Breast epithelium (tissue), 4 donors: ENCODE results near the gene SRGAP3. TPM values are rescaled to one million over a fixed set of nuclear protein-coding genes. Genes with fewer than 3 reads are reported as not detected.
A peak's percentile ranks its signal among the peaks of the same experiment; 100 is the strongest.

Experiments
- DNase-seq, 2 donors: peaks; one replicate each; pipeline ENCODE4 v3.0.0-alpha.2; 2019; ENCODE audit warnings: low spot score in 2 of 2
- H3K27ac ChIP-seq, 2 donors: fragments of 200-600 bp; sonication (generic) in 1 of 2; one replicate each; pipeline ENCODE4 v1.5.1; 2016 to 2019; ENCODE audit warnings: mild to moderate bottlenecking in 1 of 2
- H3K27me3 ChIP-seq, 2 donors: fragments of 200-600 bp; sonication (generic) in 1 of 2; one replicate each; pipeline versions ENCODE4 v1.5.1 to v1.6.0; 2017 to 2019; ENCODE audit warnings: control low read depth in 1 of 2, mild to moderate bottlenecking in 1 of 2
- H3K36me3 ChIP-seq: fragments of 200-600 bp; one replicate; pipeline ENCODE4 v1.5.1; 2019
- H3K4me1 ChIP-seq, 2 donors: fragments of 200-600 bp; sonication (generic); one replicate each; pipeline ENCODE4 v1.5.1; 2016 to 2019; ENCODE audit warnings: control low read depth in 1 of 2
- H3K4me3 ChIP-seq, 3 donors: fragments of 200-600 bp; sonication (generic); 1 replicate in 2 of 3; 2 replicates in 1 of 3; pipeline ENCODE4 v1.5.1; 2016 to 2019; ENCODE audit warnings: mild to moderate bottlenecking in 3 of 3, moderate library complexity in 2 of 3
- H3K9me3 ChIP-seq, 2 donors: fragments of 200-600 bp; sonication (generic) in 1 of 2; one replicate each; pipeline ENCODE4 v1.5.1; 2016 to 2019; ENCODE audit warnings: control low read depth in 1 of 2
- POLR2A ChIP-seq: fragments of 450-650 bp; IDR thresholded peaks from one replicate; pipeline ENCODE4 v1.6.1; 2016; ENCODE audit warnings: antibody characterized with exemption, mild to moderate bottlenecking, moderate library complexity
- POLR2AphosphoS5 ChIP-seq, 3 donors: sonication (generic); formaldehyde crosslinking; IDR thresholded peaks; one replicate each; pipeline ENCODE4 v1.6.1; 2017; ENCODE audit warnings: antibody characterized with exemption in 3 of 3
- intact Hi-C: fragments of 100-400 bp; cut with DNase I; formaldehyde crosslinking; loops from one replicate; pipeline ENCODE4 v1.15.1; 2023; ENCODE audit warnings: low total_unique reads
- total RNA-seq, 3 donors: library from RNA; depleted of rRNA; stranded (reverse); fragments of >200 nt; gene quantifications; one replicate each; pipeline ENCODE4 v1.1.0, GENCODE V29; 2016
- TF ChIP-seq, protein P1 (sequence below), 3 donors: fragments of 450-650 bp; IDR thresholded peaks; one replicate each; pipeline ENCODE4 v1.5.1; 2016 to 2017; ENCODE audit warnings: antibody characterized with exemption in 3 of 3, mild to moderate bottlenecking in 3 of 3, moderate library complexity in 3 of 3

The SRGAP3 gene
- total RNA-seq, 3 donors from 2014 or later = 13.6 to 21.5 (median 19.0) TPM

DNA sequence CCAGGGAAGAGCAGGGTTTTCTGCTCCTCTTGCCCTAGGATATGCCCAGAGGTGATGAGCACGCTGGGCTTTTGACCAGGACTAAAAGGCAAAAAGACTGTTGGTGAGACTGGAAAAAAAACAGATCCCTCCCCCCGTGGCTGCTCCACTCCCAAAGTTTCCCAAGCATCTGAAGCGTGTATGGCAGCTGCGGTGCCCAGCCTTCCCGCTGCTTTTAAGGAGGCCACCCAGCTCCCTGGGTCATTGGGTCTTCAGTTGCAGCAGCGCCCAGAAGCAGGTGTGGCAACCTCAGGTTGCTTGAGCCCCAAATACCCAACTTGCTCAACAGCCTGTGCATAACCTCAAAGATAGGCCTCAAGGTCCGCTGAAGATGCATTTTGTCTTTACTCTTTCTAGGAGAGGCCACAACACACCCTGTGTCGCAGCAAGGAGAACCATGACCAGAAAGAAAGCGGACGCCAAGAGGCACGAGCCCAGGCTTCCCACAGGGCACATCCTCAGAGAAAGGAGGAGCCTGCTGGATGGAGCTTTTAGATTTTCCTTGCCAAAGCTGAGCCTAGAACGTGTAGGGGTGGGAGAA lies 2.0 kb downstream of the SRGAP3 start:
- Histone ChIP-seq H3K9me3 (no peaks in the 10 kb centered on the region), H3K27me3 (no peaks in the 10 kb centered on the region), H3K27ac (no peak overlapping the region), H3K4me3 (peak overlapping the region in 2 of 3 donors; percentile 65 to 76), H3K36me3 (no peaks in the 10 kb centered on the region), H3K4me1 (peaks cover 7 to 10% of the 10 kb centered on the region in 2 donors)
- intact Hi-C loops = no loop called here
- TF ChIP-seq, protein P1, sequence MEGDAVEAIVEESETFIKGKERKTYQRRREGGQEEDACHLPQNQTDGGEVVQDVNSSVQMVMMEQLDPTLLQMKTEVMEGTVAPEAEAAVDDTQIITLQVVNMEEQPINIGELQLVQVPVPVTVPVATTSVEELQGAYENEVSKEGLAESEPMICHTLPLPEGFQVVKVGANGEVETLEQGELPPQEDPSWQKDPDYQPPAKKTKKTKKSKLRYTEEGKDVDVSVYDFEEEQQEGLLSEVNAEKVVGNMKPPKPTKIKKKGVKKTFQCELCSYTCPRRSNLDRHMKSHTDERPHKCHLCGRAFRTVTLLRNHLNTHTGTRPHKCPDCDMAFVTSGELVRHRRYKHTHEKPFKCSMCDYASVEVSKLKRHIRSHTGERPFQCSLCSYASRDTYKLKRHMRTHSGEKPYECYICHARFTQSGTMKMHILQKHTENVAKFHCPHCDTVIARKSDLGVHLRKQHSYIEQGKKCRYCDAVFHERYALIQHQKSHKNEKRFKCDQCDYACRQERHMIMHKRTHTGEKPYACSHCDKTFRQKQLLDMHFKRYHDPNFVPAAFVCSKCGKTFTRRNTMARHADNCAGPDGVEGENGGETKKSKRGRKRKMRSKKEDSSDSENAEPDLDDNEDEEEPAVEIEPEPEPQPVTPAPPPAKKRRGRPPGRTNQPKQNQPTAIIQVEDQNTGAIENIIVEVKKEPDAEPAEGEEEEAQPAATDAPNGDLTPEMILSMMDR (IDR thresholded peaks at IDR 0.05) = no peak
- no peak for TF ChIP-seq POLR2AphosphoS5 (IDR thresholded peaks at IDR 0.05)
- TF ChIP-seq POLR2A = no peak
- no peak for DNase-seq

DNA sequence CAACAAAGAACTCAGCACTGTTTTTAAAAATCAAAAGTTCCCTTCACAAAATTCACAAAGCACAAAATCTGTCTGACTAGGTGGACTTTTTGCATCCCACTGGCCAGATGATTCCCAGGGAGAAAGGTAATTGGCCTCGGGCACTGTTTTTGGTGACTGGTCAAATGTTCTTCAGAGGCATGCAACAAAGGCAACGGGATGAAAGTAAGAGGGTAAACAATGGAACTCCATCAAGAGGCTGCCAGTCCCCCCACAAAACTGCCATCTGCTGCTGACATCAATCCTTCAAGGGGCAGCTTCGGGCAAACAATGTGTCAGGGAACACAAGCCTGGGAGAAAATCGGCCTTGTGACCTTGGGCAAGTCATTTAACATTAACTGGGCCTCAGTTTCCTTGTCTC lies 3.3 kb downstream of the SRGAP3 start:
- intact Hi-C loops = no loop called here
- Histone ChIP-seq H3K4me1 (peaks cover 7 to 10% of the 10 kb centered on the region in 2 donors), H3K9me3 (no peaks in the 10 kb centered on the region), H3K27me3 (no peaks in the 10 kb centered on the region), H3K36me3 (no peaks in the 10 kb centered on the region), H3K4me3 (no peak overlapping the region), H3K27ac (no peak overlapping the region)
- TF ChIP-seq POLR2A (no peak), POLR2AphosphoS5 (IDR thresholded peaks at IDR 0.05) (no peak)
- TF ChIP-seq, protein P1 (IDR thresholded peaks at IDR 0.05) = no peak
- no peak for DNase-seq

DNA sequence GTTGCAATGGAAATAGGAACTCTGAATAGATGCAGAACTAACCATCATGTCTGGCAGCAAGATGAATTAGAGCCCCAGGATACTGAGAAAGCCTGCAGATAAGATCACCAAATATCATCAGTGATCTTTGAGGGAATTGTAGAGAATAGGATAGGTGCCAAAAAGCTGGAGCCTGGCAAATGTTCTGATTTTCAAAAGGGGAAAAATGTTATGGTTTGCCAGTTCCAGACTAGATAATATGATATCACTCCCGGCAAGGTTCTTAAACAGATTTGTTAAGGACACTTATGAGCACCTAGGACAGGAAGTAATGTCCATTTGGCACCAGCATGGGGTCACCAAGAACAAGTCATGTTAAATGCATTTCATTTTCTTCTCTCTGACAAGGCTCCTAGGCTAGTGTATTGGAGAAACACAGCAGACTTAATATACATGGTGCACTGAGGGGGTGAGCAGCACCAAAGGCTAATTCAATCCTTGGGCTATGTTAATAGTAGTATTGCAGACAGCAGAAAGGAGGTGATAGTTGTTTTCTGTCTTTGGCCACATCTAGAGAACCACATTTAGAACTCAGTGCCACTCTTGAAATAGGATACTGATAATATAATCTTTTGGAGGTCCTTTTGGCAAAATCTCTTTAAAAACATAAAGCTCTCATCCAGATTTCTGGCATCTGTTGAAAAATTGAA lies 4.8 kb downstream of the SRGAP3 start:
- no peak overlapping the region for H3K4me3 ChIP-seq
- no peak for DNase-seq
- H3K4me1 ChIP-seq = peaks cover 4 to 7% of the 10 kb centered on the region in 2 donors
- intact Hi-C loops = no loop called here
- no peak for TF ChIP-seq POLR2A
- no peak for TF ChIP-seq POLR2AphosphoS5 (IDR thresholded peaks at IDR 0.05)
- no peaks in the 10 kb centered on the region for H3K36me3 ChIP-seq
- no peaks in the 10 kb centered on the region for H3K9me3 ChIP-seq
- H3K27ac ChIP-seq = no peak overlapping the region
- H3K27me3 ChIP-seq = no peaks in the 10 kb centered on the region

DNA sequence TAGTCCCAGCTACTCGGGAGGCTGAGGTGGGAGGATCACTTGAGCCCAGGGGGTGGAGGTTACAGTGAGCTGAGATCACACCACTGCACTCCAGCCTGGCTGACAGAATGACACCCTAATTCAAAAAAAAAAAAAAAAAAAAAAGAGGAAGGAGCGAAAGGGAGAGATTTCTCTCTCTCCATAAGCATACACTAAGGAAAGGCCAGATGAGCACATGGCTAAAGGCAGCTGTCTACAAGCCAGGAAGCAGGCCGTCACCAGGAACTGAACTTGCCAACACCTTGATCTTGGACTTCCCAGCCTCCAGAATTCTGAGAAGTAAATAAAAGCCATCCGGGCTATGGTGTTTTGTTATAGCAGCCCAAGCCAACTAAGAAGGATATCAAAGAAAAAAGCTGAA lies 7.5 kb downstream of the SRGAP3 start:
- TF ChIP-seq POLR2AphosphoS5 (IDR thresholded peaks at IDR 0.05) = no peak
- no peak for TF ChIP-seq POLR2A
- TF ChIP-seq, protein P1 (IDR thresholded peaks at IDR 0.05) = no peak
- no peaks in the 10 kb centered on the region for H3K36me3 ChIP-seq
- no peak overlapping the region for H3K27ac ChIP-seq
- intact Hi-C loops = no loop called here
- no peaks in the 10 kb centered on the region for H3K9me3 ChIP-seq
- H3K4me3 ChIP-seq = no peak overlapping the region
- no peaks in the 10 kb centered on the region for H3K27me3 ChIP-seq
- no peak for DNase-seq
- H3K4me1 ChIP-seq = no peaks in the 10 kb centered on the region

DNA sequence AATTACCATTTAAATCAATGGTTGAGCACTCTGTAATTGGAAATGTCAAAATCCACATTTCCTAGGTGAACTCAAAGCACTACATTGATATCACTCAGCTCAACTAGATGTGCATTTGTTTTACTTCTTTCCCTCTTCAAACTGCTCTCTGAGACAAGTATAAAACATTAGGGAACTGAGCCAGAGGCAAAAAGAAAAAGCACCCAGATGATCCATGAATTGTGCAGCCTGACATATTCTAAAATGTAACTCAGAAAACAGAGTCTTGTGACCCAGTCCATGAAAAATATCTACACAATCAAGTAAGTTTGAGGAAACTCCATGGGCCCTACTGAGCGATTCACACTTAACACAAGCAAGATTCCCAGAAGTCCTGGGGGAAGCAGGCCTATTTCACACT lies 9.8 kb downstream of the SRGAP3 start:
- Histone ChIP-seq H3K9me3 (no peaks in the 10 kb centered on the region), H3K27ac (no peak overlapping the region), H3K4me3 (no peak overlapping the region), H3K27me3 (no peaks in the 10 kb centered on the region), H3K4me1 (no peaks in the 10 kb centered on the region), H3K36me3 (no peaks in the 10 kb centered on the region)
- intact Hi-C loops = no loop called here
- no peak for DNase-seq
- TF ChIP-seq POLR2AphosphoS5 (IDR thresholded peaks at IDR 0.05) = no peak

DNA sequence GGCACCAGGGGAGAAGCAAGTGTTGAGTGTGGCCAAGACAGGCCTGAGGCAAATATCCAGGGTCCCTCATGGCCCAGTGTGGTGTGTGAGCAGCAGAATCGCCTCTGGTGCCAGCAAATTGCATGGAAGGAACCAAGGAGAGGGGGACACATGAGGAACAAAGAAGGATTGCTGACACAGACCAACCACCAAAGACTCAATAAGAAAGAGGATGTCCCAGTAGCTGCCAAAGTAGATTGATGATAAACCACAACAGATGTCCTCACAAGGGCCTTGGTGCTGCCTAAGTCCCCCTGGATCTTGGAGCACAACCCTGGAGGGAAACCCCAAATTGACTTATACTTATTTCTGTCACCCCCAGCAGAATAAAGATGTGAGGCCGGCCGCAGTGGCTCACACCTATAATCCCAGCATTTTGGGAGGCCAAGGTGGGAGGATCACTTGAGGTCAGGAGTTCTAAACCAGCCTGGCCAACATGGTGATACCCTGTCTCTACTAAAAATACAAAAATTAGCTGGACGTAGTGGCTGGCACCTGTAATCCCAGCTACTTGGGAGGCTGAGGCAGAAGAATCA lies 10.6 kb downstream of the SRGAP3 start:
- intact Hi-C loops = no loop called here
- TF ChIP-seq, protein P1 (IDR thresholded peaks at IDR 0.05) = no peak
- TF ChIP-seq POLR2A (no peak), POLR2AphosphoS5 (IDR thresholded peaks at IDR 0.05) (no peak)
- H3K27me3 ChIP-seq = no peaks in the 10 kb centered on the region
- H3K4me1 ChIP-seq = no peaks in the 10 kb centered on the region
- H3K36me3 ChIP-seq = no peaks in the 10 kb centered on the region
- H3K27ac ChIP-seq = no peak overlapping the region
- DNase-seq = no peak
- no peaks in the 10 kb centered on the region for H3K9me3 ChIP-seq
- H3K4me3 ChIP-seq = no peak overlapping the region
